Measurements from ENCODE around the gene PARL. TPM values are rescaled to one million over a fixed set of nuclear protein-coding genes. Genes with fewer than 3 reads are reported as not detected.

PARL gene
- polyA plus RNA-seq, 1 of the 3 experiments (the other 2 are of a cell fraction), result 50.1 TPM

DNA sequence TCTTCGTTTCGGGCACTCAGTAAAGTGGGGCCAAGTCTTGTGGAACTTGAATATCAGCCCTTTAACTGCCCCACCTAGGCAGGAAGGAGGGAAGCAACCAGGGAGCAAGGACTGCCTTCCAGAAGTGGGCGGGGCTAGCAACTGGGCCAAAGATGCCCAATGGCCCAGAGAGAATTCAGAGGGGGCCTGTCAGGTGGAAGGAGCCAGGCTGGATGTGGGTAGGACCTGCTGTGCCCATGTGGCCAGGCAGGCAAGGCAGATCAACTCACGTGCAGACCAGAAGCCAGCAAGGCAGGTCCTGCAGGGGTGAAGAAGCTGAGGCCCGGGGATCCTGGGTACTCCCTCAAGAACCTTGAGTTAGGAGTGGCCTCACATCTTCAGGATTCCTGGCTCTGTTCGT, 64.8 kb downstream of the PARL start (continued):
- TF ChIP-seq, protein P1, sequence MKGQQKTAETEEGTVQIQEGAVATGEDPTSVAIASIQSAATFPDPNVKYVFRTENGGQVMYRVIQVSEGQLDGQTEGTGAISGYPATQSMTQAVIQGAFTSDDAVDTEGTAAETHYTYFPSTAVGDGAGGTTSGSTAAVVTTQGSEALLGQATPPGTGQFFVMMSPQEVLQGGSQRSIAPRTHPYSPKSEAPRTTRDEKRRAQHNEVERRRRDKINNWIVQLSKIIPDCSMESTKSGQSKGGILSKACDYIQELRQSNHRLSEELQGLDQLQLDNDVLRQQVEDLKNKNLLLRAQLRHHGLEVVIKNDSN (IDR thresholded peaks at IDR 0.05; ENCODE audit: borderline replicate concordance, low read depth), result no peak
- TF ChIP-seq EZH2phosphoT487 (IDR thresholded peaks at IDR 0.05; ENCODE audit: borderline replicate concordance, low read depth), result no peak

DNA sequence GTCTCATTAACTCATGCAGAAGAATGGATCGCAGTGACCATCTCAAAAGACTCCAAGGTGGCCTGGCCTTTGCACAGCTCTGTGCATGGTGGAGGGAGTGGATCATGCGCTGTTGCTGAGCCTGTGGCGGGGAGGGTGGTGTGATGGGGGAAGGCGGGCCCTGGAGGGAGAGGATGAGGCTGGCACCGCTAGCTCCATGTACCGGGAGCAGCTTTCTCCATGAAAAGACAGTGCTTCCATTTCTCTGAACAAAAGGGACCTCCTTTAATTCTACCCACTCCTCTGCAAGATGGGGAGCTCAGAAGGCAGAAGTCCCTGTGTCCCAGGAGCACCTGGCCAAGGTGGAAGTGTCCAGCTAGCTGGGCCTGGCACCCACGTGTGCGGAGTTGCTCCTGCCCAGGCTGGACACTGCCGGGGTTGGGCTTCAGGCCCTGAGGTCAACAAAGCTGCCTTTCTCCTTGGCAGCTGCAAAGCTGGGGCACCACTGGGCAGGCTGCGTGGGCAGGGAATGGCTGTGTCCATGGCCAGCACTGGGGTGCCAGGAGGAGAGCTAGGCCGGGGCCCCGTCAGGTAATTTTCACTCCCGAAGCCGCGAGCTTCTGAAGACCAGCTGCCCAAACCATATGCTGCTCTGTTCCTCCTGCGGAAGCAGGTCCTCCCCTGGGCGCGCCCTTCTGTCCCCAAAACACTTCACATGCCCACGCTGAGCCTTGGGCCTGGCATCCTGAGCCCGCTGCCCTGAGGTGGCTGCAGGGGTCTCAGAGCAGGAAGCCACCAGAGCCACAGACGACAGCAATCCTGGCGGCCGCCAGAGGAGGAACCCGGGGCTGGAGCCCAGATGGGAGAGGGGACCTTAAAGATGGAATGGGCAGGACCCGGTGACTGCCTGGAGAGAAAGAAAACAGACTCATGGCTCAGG, 65.7 kb downstream of the PARL start:
- CTCF ChIA-PET, result interaction anchor here (1.0 kb wide), 1 partner anchor 10 kb away, joined by 3 read pairs; no protein-coding TSS in a partner anchor
- POLR2A ChIA-PET, result interaction anchor here (1.1 kb wide), 1 partner anchor 9 kb away, joined by 3 read pairs; no protein-coding TSS in a partner anchor
- TF ChIP-seq POLR2AphosphoS5 (IDR thresholded peaks at IDR 0.05; ENCODE audit: low read depth, low read length), result no peak
- no peak for TF ChIP-seq YY1 (IDR thresholded peaks at IDR 0.05; ENCODE audit: low read depth)
- no peak for TF ChIP-seq FOXM1 (IDR thresholded peaks at IDR 0.05; ENCODE audit: low read depth)
- no peak for TF ChIP-seq NFIC (IDR thresholded peaks at IDR 0.05; ENCODE audit: borderline replicate concordance)
- TF ChIP-seq TAF1 (IDR thresholded peaks at IDR 0.05; ENCODE audit: borderline replicate concordance, low read depth, low read length), result no peak
- no peak for TF ChIP-seq RXRA (IDR thresholded peaks at IDR 0.05; ENCODE audit: borderline replicate concordance, low read depth)
- no peak for TF ChIP-seq GABPA (IDR thresholded peaks at IDR 0.05; ENCODE audit: low read depth)
- TF ChIP-seq ELF1 (IDR thresholded peaks at IDR 0.05), result no peak
- no peak for TF ChIP-seq RAD21 (IDR thresholded peaks at IDR 0.05; ENCODE audit: low read length)
- TF ChIP-seq, protein P2, sequence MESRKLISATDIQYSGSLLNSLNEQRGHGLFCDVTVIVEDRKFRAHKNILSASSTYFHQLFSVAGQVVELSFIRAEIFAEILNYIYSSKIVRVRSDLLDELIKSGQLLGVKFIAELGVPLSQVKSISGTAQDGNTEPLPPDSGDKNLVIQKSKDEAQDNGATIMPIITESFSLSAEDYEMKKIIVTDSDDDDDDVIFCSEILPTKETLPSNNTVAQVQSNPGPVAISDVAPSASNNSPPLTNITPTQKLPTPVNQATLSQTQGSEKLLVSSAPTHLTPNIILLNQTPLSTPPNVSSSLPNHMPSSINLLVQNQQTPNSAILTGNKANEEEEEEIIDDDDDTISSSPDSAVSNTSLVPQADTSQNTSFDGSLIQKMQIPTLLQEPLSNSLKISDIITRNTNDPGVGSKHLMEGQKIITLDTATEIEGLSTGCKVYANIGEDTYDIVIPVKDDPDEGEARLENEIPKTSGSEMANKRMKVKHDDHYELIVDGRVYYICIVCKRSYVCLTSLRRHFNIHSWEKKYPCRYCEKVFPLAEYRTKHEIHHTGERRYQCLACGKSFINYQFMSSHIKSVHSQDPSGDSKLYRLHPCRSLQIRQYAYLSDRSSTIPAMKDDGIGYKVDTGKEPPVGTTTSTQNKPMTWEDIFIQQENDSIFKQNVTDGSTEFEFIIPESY (IDR thresholded peaks at IDR 0.05; ENCODE audit: borderline replicate concordance, low read depth), result no peak
- TF ChIP-seq JUND (IDR thresholded peaks at IDR 0.05), result no peak
- TF ChIP-seq, protein P3, sequence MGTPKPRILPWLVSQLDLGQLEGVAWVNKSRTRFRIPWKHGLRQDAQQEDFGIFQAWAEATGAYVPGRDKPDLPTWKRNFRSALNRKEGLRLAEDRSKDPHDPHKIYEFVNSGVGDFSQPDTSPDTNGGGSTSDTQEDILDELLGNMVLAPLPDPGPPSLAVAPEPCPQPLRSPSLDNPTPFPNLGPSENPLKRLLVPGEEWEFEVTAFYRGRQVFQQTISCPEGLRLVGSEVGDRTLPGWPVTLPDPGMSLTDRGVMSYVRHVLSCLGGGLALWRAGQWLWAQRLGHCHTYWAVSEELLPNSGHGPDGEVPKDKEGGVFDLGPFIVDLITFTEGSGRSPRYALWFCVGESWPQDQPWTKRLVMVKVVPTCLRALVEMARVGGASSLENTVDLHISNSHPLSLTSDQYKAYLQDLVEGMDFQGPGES (IDR thresholded peaks at IDR 0.05; ENCODE audit: low read depth, low read length), result no peak
- TF ChIP-seq RCOR1 (IDR thresholded peaks at IDR 0.05; ENCODE audit: low read length), result no peak
- TF ChIP-seq, protein P4, sequence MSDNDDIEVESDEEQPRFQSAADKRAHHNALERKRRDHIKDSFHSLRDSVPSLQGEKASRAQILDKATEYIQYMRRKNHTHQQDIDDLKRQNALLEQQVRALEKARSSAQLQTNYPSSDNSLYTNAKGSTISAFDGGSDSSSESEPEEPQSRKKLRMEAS (IDR thresholded peaks at IDR 0.05; ENCODE audit: low read depth), result no peak
- H3K4me1 ChIP-seq (ENCODE audit: control insufficient read depth in 1 of 2, insufficient read depth in 2 of 2, low read depth in 1 of 2, low read length in 1 of 2), result no peaks in the 10 kb centered on the region
- H3F3A ChIP-seq (replicated peaks; ENCODE audit: insufficient read depth), result no peaks in the 10 kb centered on the region
- WGBS (ENCODE audit: low lambda C conversion rate), result 97% methylated on average over 19 of the region's 25 CpGs
- no peaks in the 10 kb centered on the region for H3K27me3 ChIP-seq (ENCODE audit: insufficient read depth)
- no peak overlapping the region for H3K9ac ChIP-seq
- no peaks in the 10 kb centered on the region for H3K9me3 ChIP-seq
- no peak overlapping the region for H3K27ac ChIP-seq (ENCODE audit: low read depth in 2 of 2, low read length in 1 of 2)
- no peaks in the 10 kb centered on the region for H4K20me1 ChIP-seq (ENCODE audit: insufficient read depth)
- H3K79me2 ChIP-seq (ENCODE audit: insufficient read depth), result no peaks in the 10 kb centered on the region
- no peaks in the 10 kb centered on the region for H3K9me2 ChIP-seq
- no peak overlapping the region for H2AFZ ChIP-seq (ENCODE audit: low read depth)
- peaks cover 0 to 5% of the 10 kb centered on the region in 2 experiments for H3K36me3 ChIP-seq (replicated peaks in 1 of 2; ENCODE audit: control insufficient read depth in 1 of 2, insufficient read depth in 2 of 2, low read length in 1 of 2)
- H3K4me2 ChIP-seq, result no peak overlapping the region
- no peak overlapping the region for H3K4me3 ChIP-seq (ENCODE audit: low read depth in 2 of 2, low read length in 1 of 2)
- DNase-seq, result no peak

Measured in SK-N-SH (cell line).